HG02678 (cell line): Measurements from ENCODE around the gene MRPL23.

Experiments used
- ATAC-seq: cut with Tn5 transposase; IDR thresholded peaks from one replicate; pipeline ENCODE4 v1.9.1; 2021; ENCODE audit warnings: mild to moderate bottlenecking, moderate library complexity; ENCODE audit not compliant: unreplicated experiment

The MRPL23 gene

DNA sequence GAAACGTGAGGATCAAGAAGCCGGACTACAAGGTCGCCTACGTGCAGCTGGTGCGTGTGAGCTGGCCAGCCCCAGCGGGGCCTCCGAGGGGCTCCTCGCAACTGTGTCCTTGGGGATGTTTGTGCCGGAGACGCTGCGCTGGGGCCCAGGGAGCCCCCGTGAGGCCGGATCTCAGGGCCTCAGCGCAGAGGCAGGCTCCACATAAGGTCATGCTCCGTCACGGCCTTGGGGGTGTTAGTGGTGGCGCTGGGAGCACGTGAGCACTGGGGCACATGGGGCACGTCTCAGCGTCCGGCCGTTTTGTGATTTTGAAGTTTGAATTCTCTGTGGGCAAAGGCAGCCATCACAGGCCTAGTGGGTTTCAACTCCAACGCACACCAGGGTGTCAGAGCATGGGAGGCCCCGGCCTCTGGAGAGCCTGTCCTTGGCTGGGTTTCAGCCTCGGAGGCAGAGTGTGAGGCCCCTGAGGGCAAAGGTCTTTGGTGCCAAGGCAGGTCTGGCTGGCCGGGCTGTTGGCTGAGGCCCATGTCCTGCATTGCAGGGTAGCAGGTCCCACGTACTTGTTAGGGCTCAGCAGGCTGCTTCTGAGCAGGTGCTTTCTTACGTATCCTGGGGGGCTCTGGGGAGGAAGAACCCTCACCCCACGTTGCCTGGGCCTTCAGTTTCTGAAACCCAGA is 5.8 kb downstream of the MRPL23 start:
- ATAC-seq, result no peak

DNA sequence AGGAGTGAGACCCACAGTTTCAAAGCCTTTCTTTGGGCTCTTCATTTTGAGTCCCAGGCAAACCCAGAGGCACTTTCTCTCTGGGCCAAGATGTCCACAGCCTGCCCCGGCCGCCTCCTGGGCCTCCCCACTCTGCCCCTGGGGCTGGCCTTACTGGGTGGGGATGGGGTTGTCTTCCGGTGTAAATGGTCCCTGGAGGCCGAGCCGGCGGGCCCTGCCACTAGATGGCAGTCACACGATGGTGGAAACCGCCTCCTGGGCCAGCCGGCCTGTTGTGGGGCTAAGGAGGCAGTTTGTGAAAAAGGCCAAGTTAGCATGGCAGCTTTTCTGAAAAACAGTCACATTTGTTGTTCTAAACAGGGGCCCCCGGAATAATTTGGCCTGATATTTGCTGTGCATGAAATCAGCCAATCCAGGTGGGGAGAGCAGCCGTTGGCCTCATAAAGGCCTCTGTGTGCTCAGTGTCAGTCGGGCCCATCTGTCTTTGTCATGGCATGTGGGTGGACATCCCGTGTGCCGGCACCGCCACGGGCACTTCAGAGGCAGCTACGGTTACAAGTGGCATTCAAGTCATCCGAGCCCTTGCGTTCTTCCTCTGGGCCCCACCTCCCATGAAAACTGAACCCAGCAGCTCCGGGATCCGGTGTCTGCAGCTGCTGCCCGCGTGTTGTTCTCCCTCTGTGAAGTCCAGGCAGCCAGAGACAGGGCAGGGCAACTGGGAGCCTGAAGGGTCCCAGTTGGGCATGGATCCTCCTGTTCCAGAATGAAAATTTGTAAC is 6.5 kb downstream of the MRPL23 start:
- ATAC-seq, result no peak

DNA sequence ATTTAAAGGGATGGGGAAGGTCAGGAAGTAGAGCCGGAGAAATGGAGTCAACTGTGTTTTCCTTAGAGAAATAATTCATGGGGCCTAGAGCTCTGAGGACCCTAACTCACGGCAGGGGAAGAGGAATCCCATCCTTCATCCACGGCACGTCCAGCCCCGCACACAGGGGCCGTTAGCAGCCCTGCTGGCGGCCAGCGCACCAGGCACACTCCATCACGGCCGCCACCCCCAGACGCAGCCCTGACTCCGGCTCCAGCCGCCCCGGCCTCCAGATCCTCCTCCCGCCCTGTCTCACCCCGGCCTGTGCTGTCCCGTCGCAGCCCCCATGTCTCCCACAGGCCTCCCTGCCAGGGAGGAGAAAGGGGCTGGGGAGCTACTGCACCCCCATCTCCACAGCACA is 11.2 kb downstream of the MRPL23 start:
- no peak for ATAC-seq

DNA sequence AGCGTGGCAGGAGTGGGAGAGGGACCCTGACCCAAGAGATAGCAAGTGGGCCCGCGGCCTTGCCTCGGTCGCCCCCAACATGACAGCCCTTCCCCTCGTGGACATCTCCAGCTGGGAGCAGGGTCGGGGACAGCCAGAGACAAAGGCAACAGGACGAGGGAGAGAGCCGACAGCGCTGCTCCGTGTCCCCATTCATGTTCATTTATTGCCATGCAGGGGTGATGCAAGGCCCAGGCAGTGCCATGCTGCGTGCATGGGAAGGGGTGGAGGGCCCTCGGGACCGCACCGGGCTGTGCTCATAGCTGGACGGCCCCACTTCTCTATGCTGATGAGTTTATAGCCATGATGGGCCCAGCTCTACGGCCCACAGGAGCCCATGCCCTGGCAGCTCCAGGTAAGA is 12.7 kb downstream of the MRPL23 start:
- no peak for ATAC-seq

DNA sequence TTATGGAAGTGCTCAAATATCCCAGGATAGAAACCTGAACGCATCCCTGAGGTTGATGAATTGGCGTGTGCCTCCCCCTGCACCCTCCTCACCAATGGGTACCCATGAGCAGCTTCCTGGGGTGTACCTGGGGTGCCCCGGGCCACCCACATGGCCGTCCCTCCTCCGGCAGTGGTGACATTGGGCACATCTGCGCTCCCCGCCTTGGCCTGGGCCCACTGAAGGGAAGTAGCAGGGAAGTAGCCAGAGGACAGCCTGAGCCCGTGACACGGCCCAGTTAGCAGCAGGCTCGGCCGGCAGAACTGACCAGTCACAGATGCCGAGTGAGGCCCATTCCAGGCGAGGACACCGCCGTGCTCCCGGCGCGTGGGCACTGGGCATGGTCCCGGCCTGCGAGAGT is 16.7 kb downstream of the MRPL23 start:
- ATAC-seq, result no peak

DNA sequence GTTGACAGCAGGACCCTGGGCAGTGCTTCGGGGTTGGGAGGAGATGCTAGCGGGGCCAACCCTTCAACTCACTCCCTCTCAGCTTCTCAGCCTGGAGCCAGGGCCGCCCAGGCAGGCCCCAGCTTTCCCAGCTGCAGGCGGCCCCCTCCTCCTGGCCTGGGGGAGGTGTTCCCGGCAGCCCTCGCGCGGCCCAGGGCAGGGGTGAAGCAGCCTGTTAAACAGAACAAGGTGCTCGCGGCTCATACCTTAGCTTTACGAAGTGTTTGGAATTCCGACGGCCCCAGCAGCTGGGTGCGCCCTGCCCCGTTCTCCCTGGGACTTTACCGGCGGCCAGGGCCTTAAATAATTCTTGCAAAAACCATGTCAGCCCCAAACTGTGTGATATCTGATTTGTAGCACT is 17.2 kb downstream of the MRPL23 start:
- no peak for ATAC-seq

DNA sequence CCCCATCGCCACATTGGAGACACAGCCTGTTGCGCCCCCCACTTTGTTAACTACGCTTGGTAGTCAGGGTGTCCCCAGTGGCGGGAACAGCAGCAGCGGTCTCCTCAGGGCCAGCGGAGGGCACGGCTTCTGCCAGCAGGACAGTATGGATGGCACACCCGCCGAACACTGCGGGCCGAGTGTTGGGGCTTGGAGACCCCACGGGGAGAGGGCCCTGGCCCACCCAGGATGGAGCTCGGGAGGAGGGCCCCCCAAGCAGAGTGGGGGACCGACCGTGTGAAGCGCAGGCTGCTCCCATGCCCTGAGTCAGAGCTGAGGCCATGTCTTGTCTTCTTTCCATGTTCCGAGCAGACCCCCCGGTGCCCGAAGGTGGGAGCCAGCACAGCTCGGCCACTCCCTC is 17.8 kb downstream of the MRPL23 start:
- no peak for ATAC-seq

DNA sequence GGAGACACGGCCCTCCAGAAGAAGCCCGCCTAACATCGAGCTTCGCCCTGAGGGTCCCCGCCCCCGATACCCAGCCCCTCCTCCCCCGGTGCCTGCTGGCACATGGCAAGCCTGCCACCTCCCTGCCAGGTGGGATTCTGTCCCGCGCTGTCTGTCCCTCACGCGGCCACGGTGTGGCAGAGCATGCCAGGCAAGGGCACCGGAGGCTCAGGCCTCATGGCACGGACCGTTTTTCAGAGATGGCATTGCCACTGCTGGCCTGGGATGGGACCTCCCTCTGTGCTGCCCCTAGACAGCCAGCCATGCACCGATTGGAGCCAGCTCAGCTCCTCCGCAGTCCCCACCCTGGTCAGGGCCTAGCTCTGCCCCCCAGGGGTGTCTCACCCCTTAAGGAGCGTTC is 19.4 kb downstream of the MRPL23 start:
- ATAC-seq, result no peak

DNA sequence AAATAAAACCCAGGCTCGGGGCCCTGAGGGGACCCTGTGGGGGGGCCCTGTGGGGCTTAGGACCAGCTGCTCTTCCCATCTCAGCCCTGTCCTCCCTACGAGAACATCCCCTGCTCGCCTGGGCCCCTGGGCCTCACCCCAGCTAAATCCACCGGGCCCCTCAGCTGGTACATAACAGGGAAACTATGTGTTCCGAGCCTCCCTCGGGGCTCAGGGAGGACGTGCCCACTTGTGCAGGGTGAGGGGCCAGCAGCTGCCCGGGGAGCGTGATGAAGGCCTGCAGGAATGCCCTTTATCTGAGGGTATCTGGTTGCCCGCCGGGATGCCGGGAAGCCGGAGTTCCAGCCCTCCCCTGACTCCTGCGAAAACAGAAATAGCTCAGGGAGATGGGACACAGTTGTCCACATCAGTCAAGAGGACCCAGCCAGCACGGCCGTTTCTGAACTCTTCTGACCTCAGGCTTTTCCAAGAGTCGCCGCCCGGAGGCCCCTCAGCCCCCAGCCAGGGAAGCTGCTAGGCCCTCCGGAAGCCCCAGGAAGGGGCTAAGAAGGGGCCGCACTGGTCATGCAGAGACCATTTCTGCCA is 20.6 kb downstream of the MRPL23 start:
- ATAC-seq, result no peak

DNA sequence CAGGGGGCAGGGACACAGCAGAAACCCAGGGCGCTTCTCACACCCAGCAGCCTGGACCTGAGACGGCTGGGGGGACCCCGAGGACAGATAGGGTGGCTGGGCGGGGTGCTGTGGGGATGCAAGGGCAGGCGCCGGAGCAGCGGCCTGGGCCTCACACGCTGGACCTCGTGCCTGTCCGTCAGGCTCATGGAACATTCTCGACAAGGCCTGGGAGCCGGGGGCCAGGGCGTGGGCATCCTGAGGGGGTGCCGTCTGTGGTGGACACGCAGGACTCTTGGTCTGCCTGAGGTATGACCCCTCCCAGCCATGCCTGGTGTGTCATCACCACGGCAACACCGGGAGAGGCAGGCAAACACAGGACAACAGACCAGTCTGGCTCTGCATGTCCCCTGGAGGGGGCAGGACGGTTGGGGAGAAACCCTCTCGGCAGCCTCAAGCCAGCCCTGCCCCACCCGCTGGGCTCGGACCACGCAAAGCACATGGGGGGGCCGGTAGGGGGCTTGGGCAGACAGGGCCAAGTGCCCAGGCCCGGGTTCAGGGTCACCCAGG is 21.4 kb downstream of the MRPL23 start:
- ATAC-seq, result no peak

DNA sequence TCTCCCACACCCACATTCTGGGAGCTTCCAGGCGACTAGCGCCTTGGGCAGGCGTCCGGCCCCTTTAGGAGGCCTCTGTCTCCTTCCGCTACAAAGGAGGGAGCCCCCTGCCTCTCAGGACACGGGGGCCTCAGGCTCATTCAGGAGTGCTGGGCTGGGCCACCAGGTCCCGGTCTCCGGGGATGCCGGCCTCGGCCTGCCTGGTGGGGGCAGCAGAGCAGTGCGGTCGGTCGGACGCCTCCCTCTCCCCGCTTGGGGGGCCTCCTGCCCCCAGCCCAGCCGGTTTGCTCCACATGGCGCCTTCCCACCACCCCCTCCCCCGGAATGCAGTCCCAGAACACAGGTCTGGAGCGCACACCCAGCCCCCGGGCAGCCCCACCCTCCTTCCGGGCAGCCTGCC is 21.9 kb downstream of the MRPL23 start:
- no peak for ATAC-seq

DNA sequence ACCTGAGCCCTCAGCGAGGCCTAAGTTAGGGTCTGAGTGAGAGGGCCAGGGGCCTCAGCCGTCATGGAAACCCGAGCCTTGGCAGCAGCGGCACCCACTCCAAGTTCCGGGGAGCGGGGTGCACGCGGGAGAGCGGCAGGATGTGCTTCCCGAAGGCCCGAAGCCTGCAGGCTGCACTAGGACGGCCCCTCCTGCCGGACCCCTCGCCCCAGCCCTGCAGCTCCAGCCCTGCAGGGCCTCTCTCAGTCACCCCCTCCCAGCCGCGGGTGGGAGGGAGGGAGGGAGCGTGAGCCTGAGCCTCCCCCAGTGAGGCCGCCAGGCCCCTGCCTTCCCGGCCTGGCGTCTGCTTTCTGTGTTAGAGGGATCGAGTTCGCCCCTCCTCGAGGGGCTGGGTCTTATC is 22.6 kb downstream of the MRPL23 start:
- no peak for ATAC-seq

DNA sequence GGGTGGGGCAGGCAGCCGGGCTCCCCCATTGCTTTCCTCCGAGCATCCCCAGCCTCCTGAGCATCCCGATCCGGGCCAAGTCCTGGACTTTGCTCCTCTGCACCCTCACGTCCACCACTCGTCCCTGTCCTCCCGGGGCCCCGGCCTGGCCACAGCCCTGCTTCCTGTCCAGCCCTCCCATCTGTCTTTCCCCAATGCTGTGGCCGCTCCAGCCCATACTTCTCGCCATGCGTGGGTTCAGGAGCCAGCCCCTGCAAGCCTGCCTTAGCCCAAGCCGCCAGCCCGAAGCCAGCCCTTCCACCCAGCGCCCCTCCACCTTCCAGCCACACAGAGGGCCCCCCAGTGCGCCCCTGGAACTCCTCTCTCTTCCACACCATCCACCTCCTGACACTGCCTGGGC is 23.8 kb downstream of the MRPL23 start:
- ATAC-seq, result no peak

DNA sequence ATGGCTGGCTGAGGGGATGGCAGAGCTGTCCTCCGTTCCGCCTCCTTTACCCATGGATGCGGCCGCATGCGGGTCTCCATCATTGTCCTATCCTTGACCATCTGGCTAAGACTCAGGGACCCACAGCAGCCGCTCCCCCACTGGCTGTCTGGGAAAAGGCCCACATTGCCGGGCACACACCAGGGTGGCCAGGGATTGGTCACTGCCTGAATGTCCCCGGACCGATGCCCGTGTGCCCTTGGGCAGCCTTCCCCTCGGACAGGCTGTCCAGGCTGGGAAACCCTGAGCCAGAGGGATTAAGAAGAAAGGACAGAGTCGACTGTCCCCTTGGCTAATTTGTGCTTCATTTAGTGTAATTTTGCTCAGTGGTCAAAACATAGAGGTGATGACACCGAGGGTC is 28.1 kb downstream of the MRPL23 start:
- no peak for ATAC-seq

DNA sequence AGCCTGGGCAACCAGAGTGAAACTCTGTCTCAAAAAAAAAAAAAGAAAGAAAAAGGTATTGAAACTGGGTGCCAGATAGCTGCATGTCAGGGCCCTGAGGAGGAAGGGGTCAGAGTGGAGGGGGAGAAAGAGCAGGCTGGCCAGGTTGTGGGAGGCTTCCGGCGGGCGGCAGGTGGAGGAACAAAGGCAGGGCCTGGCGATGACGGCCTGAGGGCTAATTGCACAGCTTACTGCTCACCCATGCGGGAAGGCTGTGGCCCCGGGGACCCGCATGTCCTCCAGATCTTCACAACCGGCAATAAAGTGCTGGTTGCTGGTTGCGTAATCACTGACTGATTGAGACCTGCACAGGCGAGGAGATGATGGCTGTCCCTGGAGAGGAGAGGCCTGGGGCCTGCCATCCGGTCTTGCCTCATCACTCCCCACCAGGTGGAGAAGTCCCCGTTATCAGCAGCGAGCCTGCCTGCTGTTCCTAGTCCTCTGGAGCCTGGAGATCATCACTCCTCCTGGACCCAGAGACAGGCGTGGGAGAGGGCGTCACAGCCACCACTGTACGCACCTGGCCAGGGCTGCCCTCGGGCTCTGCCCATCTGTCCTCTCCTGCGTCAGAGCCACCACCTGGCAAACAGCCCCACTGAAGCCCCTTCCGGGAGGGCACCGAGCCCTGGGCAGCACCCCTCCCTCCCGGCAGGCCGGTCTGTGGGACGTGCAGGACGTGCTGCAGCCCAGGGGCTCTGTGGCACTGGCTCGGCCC is 31.8 kb downstream of the MRPL23 start:
- ATAC-seq, result no peak

DNA sequence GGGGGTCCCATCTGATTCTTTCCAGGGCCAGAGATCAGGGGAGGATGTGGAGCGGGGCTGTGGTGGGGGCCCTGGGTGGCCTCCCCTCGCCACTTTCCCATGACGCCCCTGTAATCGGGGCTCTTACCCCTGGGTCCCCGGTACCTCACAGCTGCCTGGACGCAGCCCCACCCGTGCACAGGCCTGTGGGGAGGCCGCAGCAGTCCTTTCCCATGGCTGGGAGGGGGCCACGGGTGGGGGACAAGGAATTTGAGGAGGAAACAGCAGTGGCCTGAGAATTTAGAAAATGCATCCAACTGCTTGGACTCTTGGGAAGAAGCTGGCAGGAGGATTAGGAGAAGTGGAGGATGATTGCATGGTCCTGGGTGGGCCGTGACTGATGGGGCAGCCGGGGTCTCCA is 32.5 kb downstream of the MRPL23 start:
- no peak for ATAC-seq

DNA sequence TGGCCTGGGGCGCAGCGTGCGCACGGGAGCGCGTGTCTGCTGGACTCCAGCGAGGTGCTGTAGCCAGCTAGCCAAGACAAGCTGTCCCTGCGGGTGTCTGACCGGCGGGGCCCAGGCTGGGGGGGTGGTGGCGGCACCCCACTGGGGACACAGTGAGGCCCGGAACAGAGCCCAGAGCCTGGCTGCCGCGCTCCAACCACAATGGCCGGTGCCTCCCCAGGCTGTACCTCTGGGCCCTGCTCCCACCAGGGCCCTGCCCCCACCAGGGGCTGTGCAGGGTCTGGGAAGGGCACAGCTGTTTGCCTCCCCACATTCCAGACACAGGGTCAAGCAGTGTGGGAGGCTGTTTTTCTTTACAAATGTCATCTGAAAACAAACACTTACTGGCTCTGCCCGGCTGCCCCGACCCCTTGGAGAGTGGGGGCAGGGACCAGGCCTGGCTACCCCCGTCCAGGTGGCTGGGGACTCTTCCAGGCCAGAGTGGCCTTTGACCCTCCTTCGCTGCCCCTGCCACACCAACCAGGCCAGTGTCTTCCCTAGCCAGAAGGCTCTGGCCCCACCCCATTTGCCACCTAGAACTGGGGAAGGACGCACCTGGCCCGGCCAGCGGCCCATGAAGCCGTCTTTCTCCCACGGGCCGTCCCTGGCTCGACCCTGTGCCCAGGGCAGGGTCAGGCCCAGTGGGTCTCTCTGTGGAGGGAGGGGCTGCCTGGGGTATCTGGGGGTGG is 35.9 kb downstream of the MRPL23 start:
- ATAC-seq, result no peak

DNA sequence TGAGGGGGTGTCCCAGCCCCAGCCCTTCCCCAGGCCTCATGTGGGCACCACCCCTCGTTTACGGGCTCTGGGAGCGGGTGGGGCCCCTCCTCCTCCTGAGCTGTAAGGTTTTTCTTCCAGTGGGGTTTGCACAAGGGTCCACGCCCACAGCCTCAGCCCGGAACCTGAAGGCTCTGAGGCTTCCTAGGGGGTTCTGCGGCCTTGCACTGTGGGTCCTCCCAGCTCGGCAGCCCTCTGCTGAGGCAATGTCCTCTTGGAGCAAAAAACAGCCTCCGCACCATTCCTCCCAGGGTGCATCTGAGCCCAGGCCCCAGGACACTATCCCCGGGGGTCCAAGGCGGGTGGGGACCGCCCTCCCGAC is 36.4 kb downstream of the MRPL23 start:
- ATAC-seq, result no peak

DNA sequence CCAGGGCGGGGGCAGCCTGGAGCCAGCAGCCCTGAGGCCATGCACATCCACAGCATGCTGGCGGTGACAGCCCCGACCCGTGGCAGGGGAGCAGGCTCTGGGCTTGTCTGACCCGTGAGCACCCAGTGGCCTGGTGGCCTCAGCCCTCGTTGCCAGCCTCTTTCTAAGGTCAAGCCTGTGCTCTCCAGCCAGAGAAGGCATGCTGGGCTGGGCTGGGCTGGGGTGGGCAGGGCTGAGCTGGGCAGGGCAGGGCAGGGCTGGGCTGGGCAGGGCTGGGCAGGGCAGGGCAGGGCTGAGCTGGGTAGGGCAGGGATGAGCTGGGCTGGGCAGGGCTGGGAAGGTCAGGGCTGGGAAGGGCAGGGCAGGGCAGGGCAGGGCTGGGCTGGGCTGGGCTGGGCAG is 39.9 kb downstream of the MRPL23 start:
- ATAC-seq, result no peak

DNA sequence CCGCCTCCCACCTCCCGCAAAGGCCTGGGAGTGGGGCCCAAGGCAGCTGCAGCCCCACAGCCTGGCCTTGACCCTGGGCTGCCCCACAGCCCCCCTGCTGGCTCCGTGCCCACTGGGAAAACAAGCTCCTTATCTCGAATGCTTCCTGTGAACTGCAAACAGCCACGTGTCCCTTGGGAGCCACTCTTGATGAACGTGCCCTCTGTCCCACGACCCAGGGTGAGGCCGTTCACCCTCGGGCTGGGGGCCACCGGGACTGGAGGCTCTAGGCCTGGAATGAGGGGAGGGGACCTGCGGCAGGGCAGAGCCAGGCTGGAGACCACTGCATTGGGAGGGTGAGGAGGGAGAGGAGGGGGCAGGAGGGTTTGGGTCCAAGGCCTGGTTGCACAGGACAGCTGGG is 41.0 kb downstream of the MRPL23 start:
- ATAC-seq, result no peak
